Mesodermal cell (in vitro differentiated cells): Measurements from ENCODE around the gene MICA.
"Not testable (repeated sequence)": the region's sequence is repeated elsewhere in the genome, so short reads cannot be mapped to it uniquely, and the experiment has no call there.

Experiments
- H3K27ac ChIP-seq: 2 replicates; pipeline ENCODE4 v1.7.0; 2013; ENCODE audit warnings: mild to moderate bottlenecking, low read depth, low read length, moderate library complexity; ENCODE audit not compliant: severe bottlenecking
- H3K36me3 ChIP-seq: 2 replicates; pipeline ENCODE4 v1.7.1; 2013; ENCODE audit warnings: mild to moderate bottlenecking, low read length, moderate library complexity; ENCODE audit not compliant: control insufficient read depth, insufficient read depth
- H3K4me1 ChIP-seq: one replicate; pipeline ENCODE4 v1.7.1; 2013; ENCODE audit warnings: mild to moderate bottlenecking, low read length; ENCODE audit not compliant: insufficient read depth, control insufficient read depth, poor library complexity, severe bottlenecking
- H3K4me3 ChIP-seq: 2 replicates; pipeline ENCODE4 v1.7.0; 2013; ENCODE audit warnings: low read length, control low read depth, mild to moderate bottlenecking; ENCODE audit not compliant: insufficient read depth, poor library complexity, severe bottlenecking; ENCODE audit errors: extremely low read depth
- H3K9me3 ChIP-seq: 2 replicates; pipeline ENCODE4 v1.7.1; 2013; ENCODE audit warnings: mild to moderate bottlenecking, low read length, moderate library complexity; ENCODE audit not compliant: control insufficient read depth
- WGBS, 2 experiments: methylation state at CpG; one replicate each; pipeline ENCODE4 v1.1.5; 2013; ENCODE audit warnings: missing lambda C conversion rate in 2 of 2; ENCODE audit not compliant: insufficient coverage in 2 of 2; 5-methylcytosine and 5-hydroxymethylcytosine counted together

MICA gene

DNA sequence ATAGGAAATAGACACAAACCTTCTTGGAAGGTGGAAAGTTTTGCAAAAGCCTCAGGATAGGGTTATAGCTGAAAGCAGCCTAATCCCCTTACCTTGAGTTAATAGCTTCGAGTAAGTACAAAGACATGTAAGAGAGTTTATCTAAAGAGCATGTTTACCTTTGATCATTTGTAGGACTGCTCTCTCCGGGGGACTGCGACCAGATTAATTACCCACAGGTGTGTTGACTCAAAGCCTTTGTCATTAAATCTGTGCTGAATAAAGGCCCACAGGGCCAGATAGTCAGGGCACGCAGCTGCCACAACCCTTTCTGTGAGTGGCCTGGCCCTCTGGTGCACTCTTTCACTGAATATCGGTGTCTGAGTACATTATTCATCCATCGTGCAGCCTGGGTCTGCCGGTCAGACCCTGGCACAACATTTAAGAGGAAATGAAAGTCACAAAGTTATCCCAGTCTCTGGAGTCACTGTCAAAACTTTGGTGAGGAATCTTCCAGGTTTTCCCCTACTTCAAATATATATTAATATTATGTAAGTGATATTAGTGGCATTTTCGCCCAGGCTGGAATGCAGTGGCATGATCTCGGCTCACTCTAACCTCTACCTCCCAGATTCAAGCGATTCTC lies 5.4 kb upstream of the MICA start:
- peaks cover 3% of the 10 kb centered on the region for H3K36me3 ChIP-seq
- H3K4me3 ChIP-seq: no peak overlapping the region
- WGBS, 2 experiments: 84 to 91% methylated on average over 8 of the region's 10 CpGs
- H3K27ac ChIP-seq: no peak overlapping the region
- H3K4me1 ChIP-seq: peaks cover 23% of the 10 kb centered on the region
- no peaks in the 10 kb centered on the region for H3K9me3 ChIP-seq

DNA sequence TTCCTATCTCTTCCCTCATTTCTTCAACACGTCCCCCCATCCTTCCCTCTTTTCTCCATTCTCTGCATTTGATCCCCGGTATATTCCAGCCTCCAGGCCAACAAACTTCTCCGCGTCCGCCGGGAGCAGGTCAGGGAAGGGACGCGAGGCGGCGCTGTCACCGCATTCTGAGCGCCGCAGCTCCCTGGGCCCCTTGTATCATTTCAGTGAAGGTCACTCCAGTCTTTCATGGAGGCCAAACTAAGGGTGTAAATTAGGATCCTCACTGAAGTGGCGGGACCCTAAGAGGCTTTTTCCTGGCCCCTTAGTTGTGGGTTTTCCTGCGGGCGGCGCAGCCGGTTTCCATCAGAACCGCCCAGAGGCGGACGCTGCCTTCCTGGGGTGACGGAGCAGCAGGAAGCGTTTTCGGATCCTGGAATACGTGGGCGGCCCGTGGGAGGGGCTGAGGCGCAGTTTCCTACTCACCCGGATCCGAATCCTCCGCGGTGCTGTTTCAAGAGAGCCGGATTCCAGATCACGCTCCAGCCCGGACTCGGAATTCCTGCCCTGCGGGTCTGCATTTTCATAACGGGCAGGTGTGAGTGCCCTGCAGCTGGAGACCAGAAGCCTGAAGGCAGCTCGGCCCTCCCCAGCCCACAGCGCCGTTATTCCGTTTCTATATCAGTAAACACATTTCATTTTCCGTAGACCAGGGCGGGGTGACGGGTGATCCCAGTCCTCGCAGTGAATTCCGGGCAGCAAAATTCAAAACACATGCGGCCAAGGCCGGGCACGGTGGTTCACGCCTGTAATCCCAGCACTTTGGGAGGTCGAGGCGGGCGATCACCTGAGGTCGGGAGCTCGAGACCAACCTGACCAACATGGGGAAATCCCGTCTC lies 3.6 kb upstream of the MICA start:
- H3K27ac ChIP-seq: peak overlapping the region; percentile 95
- WGBS, 2 experiments: 1% methylated on average over 46 to 49 of the region's 57 CpGs

DNA sequence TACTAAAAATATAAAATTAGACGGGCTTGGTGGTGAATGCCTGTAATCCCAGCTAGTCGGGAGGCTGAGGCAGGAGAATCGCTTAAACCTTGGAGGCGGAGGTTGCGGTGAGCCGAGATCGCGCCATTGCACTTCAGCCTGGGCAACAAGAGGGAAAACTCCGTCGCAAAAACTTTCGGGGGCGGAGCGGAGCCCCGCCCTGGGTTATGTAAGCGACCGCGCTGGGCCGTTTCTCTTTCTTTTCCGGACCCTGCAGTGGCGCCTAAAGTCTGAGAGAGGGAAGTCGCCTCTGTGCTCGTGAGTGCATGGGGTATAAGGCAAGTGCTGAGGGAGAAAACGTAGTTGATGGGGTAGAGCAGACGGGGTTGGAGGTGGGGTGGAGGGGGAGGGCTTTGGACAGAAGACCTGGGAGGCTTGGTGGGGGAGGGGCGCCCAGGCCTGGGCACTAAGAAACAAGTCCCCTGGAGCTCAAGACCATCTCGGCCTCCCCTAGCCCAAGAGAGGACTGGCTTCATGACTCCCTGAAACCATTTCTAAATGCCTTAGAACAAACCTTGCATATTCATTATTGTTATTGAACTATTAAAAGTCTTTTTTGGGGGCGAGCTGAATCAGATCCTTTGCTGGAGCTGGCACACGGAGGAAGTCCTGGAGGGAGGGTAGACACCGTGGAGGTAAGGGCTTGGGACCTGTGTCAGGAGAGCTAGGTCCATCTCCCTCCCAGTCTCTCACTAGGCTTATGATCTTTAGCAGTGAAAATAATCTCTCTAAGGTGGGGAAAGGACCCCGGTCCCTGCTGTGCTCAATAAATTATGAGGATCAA lies 2.7 kb upstream of the MICA start:
- peak overlapping the region; percentile 95 for H3K27ac ChIP-seq
- WGBS, 2 experiments: 7% methylated on average over 10 to 23 of the region's 30 CpGs

More for the DNA sequence above, 3.6 kb upstream of the MICA start:
- H3K4me3 ChIP-seq: peak overlapping the region; percentile 66
- no peaks in the 10 kb centered on the region for H3K9me3 ChIP-seq
- peaks cover 24% of the 10 kb centered on the region for H3K4me1 ChIP-seq
- H3K36me3 ChIP-seq: no peaks in the 10 kb centered on the region

DNA sequence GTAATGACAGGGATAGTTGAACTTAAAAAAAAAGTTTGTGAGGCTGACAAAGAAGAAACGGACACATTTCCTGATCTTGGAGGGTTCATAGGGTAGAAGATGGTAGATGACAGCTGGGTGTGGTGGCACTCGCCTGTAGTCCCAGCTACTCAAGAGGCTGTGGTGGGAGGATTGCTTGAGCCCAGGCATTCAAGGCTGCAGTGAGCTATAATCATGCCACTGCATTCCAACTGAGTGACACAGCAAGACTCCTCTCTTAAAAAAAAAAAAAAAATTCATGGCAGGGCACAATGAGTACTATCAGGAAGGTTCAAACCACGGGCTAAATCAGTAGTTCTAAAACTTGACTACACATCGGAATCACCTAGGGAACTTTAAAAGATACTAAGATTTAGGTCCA lies 2.0 kb upstream of the MICA start:
- Histone ChIP-seq H3K9me3 (no peaks in the 10 kb centered on the region), H3K4me3 (peak overlapping the region; percentile 66), H3K36me3 (peaks cover 4% of the 10 kb centered on the region), H3K27ac (peak overlapping the region; percentile 95), H3K4me1 (peaks cover 19% of the 10 kb centered on the region)
- WGBS, 2 experiments: 60 to 73% methylated on average over 3 to 4 of the region's 4 CpGs

More for the DNA sequence above, 2.7 kb upstream of the MICA start:
- H3K4me1 ChIP-seq: peaks cover 24% of the 10 kb centered on the region
- H3K4me3 ChIP-seq: peak overlapping the region; percentile 66
- no peaks in the 10 kb centered on the region for H3K36me3 ChIP-seq
- no peaks in the 10 kb centered on the region for H3K9me3 ChIP-seq

DNA sequence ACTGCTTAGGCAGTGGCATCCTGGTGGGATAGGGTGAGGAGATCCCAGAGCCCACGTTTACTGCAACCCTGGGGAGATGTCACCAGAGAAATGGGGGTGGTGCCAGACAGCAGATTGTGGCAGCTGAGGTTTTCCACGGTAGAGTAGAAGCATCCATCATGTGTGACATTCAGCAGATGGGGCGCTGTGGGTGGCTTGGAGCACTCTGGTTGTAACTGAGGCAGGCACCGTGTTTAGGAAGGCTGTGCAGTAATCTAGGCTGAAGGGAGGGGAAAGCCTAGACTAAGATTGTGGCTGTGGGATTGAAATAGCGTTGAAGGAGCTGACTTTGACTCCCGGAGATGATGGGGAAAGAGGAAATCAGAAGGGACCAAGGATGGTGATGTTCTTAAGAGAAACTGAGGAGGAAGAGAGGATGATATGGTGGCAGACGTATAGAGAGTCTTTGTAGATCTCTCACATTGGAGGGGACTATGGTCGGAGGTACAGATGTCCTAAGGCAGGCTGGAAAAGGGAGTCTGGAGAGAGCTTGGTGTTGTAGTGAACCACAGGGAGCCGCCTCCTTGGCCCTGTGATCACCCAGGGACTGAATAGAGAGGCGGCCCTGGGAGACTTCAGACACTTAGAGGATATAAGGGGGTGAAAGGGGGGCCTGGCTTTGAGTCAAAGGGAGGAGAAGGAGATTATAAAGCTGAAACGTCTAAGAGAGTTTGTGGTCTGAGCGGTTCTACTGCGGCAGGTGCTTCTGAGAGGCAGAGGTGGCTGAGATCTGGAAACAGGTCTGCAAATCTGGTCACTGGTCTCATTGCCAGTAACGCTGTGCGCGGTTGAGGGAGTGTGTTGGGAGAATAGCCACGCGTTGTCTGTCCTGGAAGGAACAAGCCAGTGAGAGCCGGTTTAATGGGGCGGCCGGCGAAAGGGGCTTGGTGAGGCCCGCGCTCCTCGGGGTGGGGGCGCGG lies 792 bp upstream of the MICA start:
- WGBS, 2 experiments: 38 to 39% methylated on average over 27 of the region's 27 CpGs
- H3K4me3 ChIP-seq: peak overlapping the region; percentile 82
- H3K36me3 ChIP-seq: peaks cover 4% of the 10 kb centered on the region
- peak overlapping the region; percentile 68 for H3K27ac ChIP-seq
- H3K9me3 ChIP-seq: no peaks in the 10 kb centered on the region
- H3K4me1 ChIP-seq: peaks cover 16% of the 10 kb centered on the region

DNA sequence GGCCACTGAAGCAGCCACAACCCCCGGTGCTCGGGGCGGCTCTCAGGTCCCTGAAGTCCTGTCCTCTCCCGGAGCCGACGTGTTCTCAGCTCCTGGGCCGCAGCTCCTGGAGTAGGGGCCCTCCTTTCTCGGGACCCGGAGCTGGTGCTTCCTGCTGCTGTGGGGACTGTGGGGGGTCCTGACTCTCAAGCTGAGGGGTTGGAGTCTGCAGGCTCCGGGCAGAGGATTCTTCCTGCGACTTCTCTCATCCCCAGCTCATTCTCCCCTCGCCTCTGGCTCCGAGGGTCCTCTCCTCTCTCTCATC lies 618 bp downstream of the MICA start:
- not testable (repeated sequence) for H3K9me3 ChIP-seq, H3K36me3 ChIP-seq
- Histone ChIP-seq H3K27ac (peak overlapping the region; percentile 68), H3K4me3 (peak overlapping the region; percentile 82), H3K4me1 (peaks cover 16% of the 10 kb centered on the region)
- WGBS, 2 experiments: 0 to 1% methylated on average over 5 to 12 of the region's 13 CpGs

DNA sequence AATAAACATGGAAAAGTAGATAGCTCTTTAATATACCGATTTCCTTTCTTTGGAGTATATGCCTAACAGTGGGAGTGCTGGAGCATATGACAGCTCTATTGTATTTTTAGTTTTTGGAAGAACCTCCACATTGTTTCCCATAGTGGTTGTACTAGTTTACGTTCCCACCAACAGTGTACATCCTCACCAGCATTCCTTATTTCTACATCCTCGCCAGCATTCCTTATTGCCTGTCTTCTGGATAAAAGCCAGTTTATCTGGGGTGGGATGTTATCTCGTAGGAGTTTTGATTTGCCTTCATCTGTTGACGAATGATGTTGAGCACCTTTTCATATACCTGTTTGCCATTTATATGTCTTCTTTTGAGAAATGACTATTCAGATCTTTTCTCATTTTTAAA lies 2.6 kb downstream of the MICA start:
- H3K4me3 ChIP-seq: no peak overlapping the region
- peaks cover 11% of the 10 kb centered on the region for H3K36me3 ChIP-seq
- H3K4me1 ChIP-seq: peaks cover 14% of the 10 kb centered on the region
- no peaks in the 10 kb centered on the region for H3K9me3 ChIP-seq
- no peak overlapping the region for H3K27ac ChIP-seq
- 78 to 80% methylated on average over 1 of the region's 5 CpGs for WGBS, 2 experiments

DNA sequence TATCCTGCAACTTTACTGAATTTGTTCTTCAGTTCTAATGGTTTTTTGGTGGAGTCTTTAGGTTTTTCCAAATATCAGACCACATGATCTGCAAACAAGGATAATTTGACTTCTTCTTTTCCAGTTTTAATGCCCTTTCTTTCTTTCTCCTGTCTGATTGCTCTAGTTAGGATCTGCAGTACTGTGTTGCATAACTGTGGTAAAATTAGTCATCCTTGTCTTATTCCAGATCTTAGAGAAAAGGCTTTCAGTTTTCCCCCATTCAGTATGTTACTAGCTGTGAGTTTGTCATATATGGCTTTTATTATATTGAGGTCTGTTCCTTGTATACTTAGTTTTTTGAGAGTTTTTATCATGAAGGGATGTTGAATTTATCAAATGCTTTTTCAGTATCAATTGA lies 4.3 kb downstream of the MICA start:
- Histone ChIP-seq H3K9me3 (no peaks in the 10 kb centered on the region), H3K4me3 (no peak overlapping the region), H3K4me1 (peaks cover 4% of the 10 kb centered on the region), H3K27ac (no peak overlapping the region), H3K36me3 (peaks cover 28% of the 10 kb centered on the region)

DNA sequence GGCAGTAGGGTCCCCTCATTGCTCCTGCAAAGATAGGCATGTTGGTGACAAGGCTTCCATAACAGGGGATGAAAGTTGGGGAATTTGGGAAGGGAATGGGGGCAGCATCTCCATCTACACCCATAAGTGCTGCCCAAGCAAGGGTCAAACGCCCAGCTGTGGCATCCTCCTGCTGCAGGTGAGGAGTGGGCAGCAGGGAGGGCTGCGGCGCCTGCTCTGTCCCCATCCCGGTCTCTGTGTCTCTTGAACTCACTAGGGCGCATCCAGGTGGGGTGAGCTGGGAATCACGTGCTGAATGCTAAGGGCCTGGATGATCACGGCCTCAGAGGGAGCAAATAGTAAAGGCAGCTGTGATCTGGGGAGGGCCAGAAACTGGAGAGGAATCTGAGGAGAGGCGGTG lies 9.1 kb downstream of the MICA start:
- WGBS, 2 experiments: 88 to 98% methylated on average over 3 to 8 of the region's 8 CpGs
- peaks cover 64% of the 10 kb centered on the region for H3K36me3 ChIP-seq

DNA sequence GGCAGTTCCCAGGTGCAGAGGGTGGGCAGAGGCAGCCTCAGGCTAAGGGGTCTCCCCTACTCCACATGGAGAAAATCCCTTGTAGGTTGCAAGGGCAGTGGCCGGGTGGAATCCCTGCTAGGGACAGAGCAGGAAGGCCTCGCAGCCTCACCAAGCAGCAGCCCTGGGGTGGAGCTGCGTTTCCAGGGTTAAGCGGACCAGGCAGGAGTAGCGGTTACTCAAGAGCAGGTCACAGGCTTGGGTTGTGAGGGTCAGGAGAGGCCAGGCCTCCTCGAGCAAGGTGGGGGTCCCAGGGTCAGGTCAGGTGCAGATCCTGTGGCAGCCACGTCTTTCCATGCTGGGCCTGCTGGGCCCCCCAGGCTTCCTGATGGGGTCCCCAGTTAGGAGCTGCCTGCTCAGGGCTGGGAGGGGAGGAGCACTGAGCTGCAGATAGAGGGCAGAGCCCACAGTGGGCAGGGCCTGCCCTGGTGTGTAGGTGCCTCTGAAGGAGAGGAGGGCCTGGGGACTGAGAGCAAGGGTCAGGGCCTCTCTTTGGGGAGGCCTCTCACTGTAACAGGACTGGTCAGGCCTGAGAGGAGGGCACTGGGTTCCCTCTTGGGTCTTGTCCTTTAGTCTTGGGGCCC lies 10.9 kb downstream of the MICA start:
- H3K4me1 ChIP-seq, H3K27ac ChIP-seq, H3K9me3 ChIP-seq, H3K4me3 ChIP-seq: not testable (repeated sequence)
- peaks cover 64% of the 10 kb centered on the region for H3K36me3 ChIP-seq
- 93 to 98% methylated on average over 3 to 4 of the region's 7 CpGs for WGBS, 2 experiments

More for the DNA sequence above, 9.1 kb downstream of the MICA start:
- Histone ChIP-seq H3K27ac (no peak overlapping the region), H3K4me1 (no peaks in the 10 kb centered on the region), H3K4me3 (no peak overlapping the region), H3K9me3 (no peaks in the 10 kb centered on the region)
